Body of pancreas (tissue), 4 donors: Measurements from ENCODE around the gene STEAP2.

ENCODE experiments used
- POLR2A ChIP-seq, 3 donors: fragments of 450-650 bp; IDR thresholded peaks; one replicate each; pipeline ENCODE4 v1.6.1; 2016; ENCODE audit warnings: antibody characterized with exemption in 3 of 3, mild to moderate bottlenecking in 2 of 3
- TF ChIP-seq, protein P1 (sequence below), 7 experiments: fragments of 450-650 bp in 4 of 7; fragments of 200-600 bp in 3 of 7; sonication (generic) in 3 of 7; IDR thresholded peaks; one replicate each; pipeline ENCODE4 v1.5.1; 2016 to 2019; ENCODE audit warnings: antibody characterized with exemption in 7 of 7

DNA sequence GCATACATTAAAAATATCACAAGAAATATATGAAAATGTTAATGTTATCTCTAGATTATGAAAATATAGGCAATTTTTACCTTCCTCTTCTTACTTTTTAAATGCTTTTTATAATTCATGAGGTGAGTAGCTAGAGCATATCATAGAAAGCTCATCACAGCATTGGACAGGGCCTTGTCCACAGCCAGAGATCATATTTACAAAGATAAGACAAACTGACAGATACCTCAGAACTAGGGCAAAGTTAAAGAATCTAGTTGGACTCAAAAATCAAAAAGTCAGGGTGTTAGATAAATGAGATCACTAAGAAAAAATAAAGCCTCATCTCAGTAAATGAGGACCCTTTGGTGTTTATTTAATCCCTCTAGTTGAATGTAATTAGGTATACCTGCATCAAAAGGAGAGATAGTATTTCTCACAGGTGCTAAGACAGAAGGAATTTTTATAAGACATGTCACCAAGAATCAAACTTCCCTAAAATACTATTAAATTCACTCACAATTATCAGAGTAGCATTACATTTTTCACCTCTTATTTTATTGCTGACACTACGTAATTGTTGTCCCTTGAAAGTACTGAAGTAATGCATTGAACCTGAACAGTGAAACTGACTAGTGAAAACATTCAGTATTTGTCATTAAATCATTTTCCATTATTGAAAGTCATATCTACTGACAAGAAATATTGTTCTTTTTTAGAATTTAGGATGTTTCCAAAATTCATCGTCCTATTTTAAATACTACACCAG is 59.1 kb downstream of the STEAP2 start:
- TF ChIP-seq, protein P1, sequence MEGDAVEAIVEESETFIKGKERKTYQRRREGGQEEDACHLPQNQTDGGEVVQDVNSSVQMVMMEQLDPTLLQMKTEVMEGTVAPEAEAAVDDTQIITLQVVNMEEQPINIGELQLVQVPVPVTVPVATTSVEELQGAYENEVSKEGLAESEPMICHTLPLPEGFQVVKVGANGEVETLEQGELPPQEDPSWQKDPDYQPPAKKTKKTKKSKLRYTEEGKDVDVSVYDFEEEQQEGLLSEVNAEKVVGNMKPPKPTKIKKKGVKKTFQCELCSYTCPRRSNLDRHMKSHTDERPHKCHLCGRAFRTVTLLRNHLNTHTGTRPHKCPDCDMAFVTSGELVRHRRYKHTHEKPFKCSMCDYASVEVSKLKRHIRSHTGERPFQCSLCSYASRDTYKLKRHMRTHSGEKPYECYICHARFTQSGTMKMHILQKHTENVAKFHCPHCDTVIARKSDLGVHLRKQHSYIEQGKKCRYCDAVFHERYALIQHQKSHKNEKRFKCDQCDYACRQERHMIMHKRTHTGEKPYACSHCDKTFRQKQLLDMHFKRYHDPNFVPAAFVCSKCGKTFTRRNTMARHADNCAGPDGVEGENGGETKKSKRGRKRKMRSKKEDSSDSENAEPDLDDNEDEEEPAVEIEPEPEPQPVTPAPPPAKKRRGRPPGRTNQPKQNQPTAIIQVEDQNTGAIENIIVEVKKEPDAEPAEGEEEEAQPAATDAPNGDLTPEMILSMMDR (IDR thresholded peaks at IDR 0.05): no peak
- TF ChIP-seq POLR2A (IDR thresholded peaks at IDR 0.05): no peak
